K562 (cell line): Measurements from ENCODE around the gene DSE. TPM values are rescaled to one million over a fixed set of nuclear protein-coding genes. Genes with fewer than 3 reads are reported as not detected.

Experiments used
- ATAC-seq: fragments of 200-7000 bp; cut with Tn5 transposase; 3 replicates; pipeline ENCODE4 v1.9.1; 2020; ENCODE audit warnings: moderate library complexity
- BruUV-seq: library from RNA; stranded (reverse); fragments of 400-500 nt; replicated peaks from 2 replicates; lab custom pipeline; 2021; lab: Mats Ljungman, UMichigan
- CTCF ChIA-PET: fragments of 300-600 bp; formaldehyde crosslinking; extraction: SDS; loops from one replicate; lab custom pipeline; 2021; ENCODE audit warnings: low intra/inter-chr PET ratio; lab: Yijun Ruan, JAX
- POLR2A ChIA-PET: fragments of 300-600, 350-650 bp; sonication (Branson Sonifier 250); formaldehyde crosslinking; extraction: SDS; loops from one replicate; lab custom pipeline; 2021; ENCODE audit warnings: antibody characterized with exemption, inconsistent platforms; lab: Yijun Ruan, JAX
- DNase-seq, 4 experiments: peaks; one replicate each; pipeline versions ENCODE4 v3.0.0 to v3.0.0-alpha.2; 2011 to 2018; ENCODE audit warnings: low spot score in 3 of 4, mixed read lengths in 3 of 4; ENCODE audit errors: extremely low read depth in 1 of 4
- FAIRE-seq: peaks from 2 replicates; lab custom pipeline; 2011; peaks lifted over from hg19 to GRCh38; lab: Jason Lieb, UNC
- H2AFZ ChIP-seq: 2 replicates; pipeline ENCODE4 v1.6.0; 2011; ENCODE audit warnings: low read depth, low read length, control low read depth, inconsistent platforms
- H3K27ac ChIP-seq: fragments of 200-600 bp; 3 replicates; pipeline ENCODE4 v1.8.0; 2011; ENCODE audit warnings: low read depth, mild to moderate bottlenecking, control low read depth, inconsistent platforms, low read length, moderate library complexity, mixed read lengths; ENCODE audit errors: extremely low read depth
- H3K27me3 ChIP-seq, 2 experiments: fragments of 300-600 bp in 1 of 2; 2 replicates in 1 of 2; 3 replicates in 1 of 2; pipeline versions ENCODE4 v1.6.0 to v1.8.0; 2011; ENCODE audit warnings: inconsistent platforms in 2 of 2, low read length in 2 of 2, mild to moderate bottlenecking in 1 of 2, mixed read lengths in 1 of 2, moderate library complexity in 1 of 2; ENCODE audit not compliant: control insufficient read depth in 2 of 2, insufficient read depth in 2 of 2
- H3K36me3 ChIP-seq: fragments of 300-600 bp; 3 replicates; pipeline ENCODE4 v1.8.0; 2011; ENCODE audit warnings: mild to moderate bottlenecking, low read length, inconsistent platforms; ENCODE audit not compliant: control insufficient read depth, insufficient read depth
- H3K4me1 ChIP-seq, 2 experiments: fragments of 200-600 bp in 1 of 2; replicated peaks in 1 of 2; 2 replicates in 1 of 2; 3 replicates in 1 of 2; pipeline versions ENCODE4 v1.5.1 to v1.8.0; 2011; ENCODE audit warnings: inconsistent platforms in 2 of 2, low read length in 2 of 2, mild to moderate bottlenecking in 1 of 2, mixed read lengths in 1 of 2, moderate library complexity in 1 of 2; ENCODE audit not compliant: control insufficient read depth in 2 of 2, insufficient read depth in 2 of 2
- H3K4me2 ChIP-seq: 2 replicates; pipeline ENCODE4 v1.6.1; 2011; ENCODE audit warnings: low read length, control low read depth, inconsistent platforms, mixed read lengths; ENCODE audit not compliant: insufficient read depth
- H3K4me3 ChIP-seq: fragments of 200-600 bp; sonication (generic), shearing (Covaris generic); 2 replicates; pipeline ENCODE4 v1.5.1; 2016; ENCODE audit warnings: control low read depth, inconsistent platforms
- H3K79me2 ChIP-seq: fragments of 200-600 bp; 3 replicates; pipeline ENCODE4 v1.8.0; 2011; ENCODE audit warnings: low read length, inconsistent platforms; ENCODE audit not compliant: control insufficient read depth, insufficient read depth
- H3K9ac ChIP-seq, 2 experiments: 2 replicates each; pipeline versions ENCODE4 v1.6.0 to v1.6.1; 2011; ENCODE audit warnings: low read depth in 2 of 2, low read length in 2 of 2, control low read depth in 1 of 2, inconsistent platforms in 1 of 2, mild to moderate bottlenecking in 1 of 2, mixed read lengths in 1 of 2; ENCODE audit not compliant: insufficient read depth in 1 of 2
- H3K9me1 ChIP-seq: one replicate; pipeline ENCODE4 v1.6.0; 2011; ENCODE audit warnings: inconsistent platforms, mild to moderate bottlenecking, low read length, moderate library complexity; ENCODE audit not compliant: control insufficient read depth, insufficient read depth
- H3K9me3 ChIP-seq: replicated peaks from 2 replicates; pipeline ENCODE4 v1.5.1; 2011; ENCODE audit warnings: low read depth, low read length, inconsistent platforms; ENCODE audit not compliant: control insufficient read depth, insufficient read depth
- H4K20me1 ChIP-seq: replicated peaks from 2 replicates; pipeline ENCODE4 v1.6.1; 2011; ENCODE audit warnings: low read length, inconsistent platforms, mixed read lengths; ENCODE audit not compliant: control insufficient read depth, insufficient read depth
- EP400 ChIP-seq: fragments of 450-650 bp; IDR thresholded peaks from 2 replicates; pipeline ENCODE4 v1.6.1; 2017; ENCODE audit warnings: antibody characterized with exemption, mild to moderate bottlenecking, moderate library complexity
- ETV1 ChIP-seq: fragments of 450-650 bp; conservative IDR thresholded peaks from 2 replicates; pipeline ENCODE4 v1.6.1; 2016; ENCODE audit warnings: missing genetic modification characterization, control low read depth, low read depth, missing compliant biosample characterization
- GTF2A2 ChIP-seq: IDR thresholded peaks from 2 replicates; pipeline ENCODE4 v1.6.1; 2016; ENCODE audit warnings: mild to moderate bottlenecking, missing genetic modification characterization, missing compliant biosample characterization
- HDAC3 ChIP-seq: fragments of 450-650 bp; IDR thresholded peaks from 2 replicates; pipeline ENCODE4 v1.6.1; 2018; ENCODE audit warnings: borderline replicate concordance, mild to moderate bottlenecking, moderate library complexity; ENCODE audit not compliant: partially characterized antibody
- HNRNPL ChIP-seq: fragments of 200-400 bp; formaldehyde crosslinking; IDR thresholded peaks from 2 replicates; pipeline ENCODE4 v1.6.1; 2017; ENCODE audit warnings: low read depth, mild to moderate bottlenecking, low read length
- ILK ChIP-seq: fragments of 450-650 bp; IDR thresholded peaks from 2 replicates; pipeline ENCODE4 v1.6.1; 2016; ENCODE audit warnings: missing genetic modification characterization, low read depth, mild to moderate bottlenecking, missing compliant biosample characterization, moderate library complexity, borderline replicate concordance
- JUNB ChIP-seq: fragments of 450-650 bp; formaldehyde crosslinking; conservative IDR thresholded peaks from 2 replicates; pipeline ENCODE4 v1.4.0; 2020; ENCODE audit warnings: mild to moderate bottlenecking
- MED1 ChIP-seq: sonication (generic); formaldehyde crosslinking; IDR thresholded peaks from 2 replicates; pipeline ENCODE4 v1.8.1; 2023; ENCODE audit warnings: missing genetic modification reagents, borderline replicate concordance
- MEIS2 ChIP-seq: fragments of 450-650 bp; IDR thresholded peaks from 2 replicates; pipeline ENCODE4 v1.6.1; 2014; ENCODE audit warnings: mild to moderate bottlenecking; ENCODE audit not compliant: partially characterized antibody
- RAD21 ChIP-seq, 2 experiments: fragments of 250-450 bp in 1 of 2; fragments of 450-650 bp in 1 of 2; sonication (Bioruptor Pico) in 1 of 2; formaldehyde crosslinking in 1 of 2; IDR thresholded peaks in 1 of 2; conservative IDR thresholded peaks in 1 of 2; 2 replicates each; pipeline versions ENCODE4 v1.4.0 to v1.8.0; 2020 to 2022; ENCODE audit warnings: mild to moderate bottlenecking in 2 of 2, moderate library complexity in 1 of 2
- WHSC1 ChIP-seq: IDR thresholded peaks from one replicate; pipeline ENCODE4 v1.6.1; 2012; ENCODE audit warnings: low read length, control low read depth, inconsistent platforms
- ZNF444 ChIP-seq: fragments of 250-450 bp; sonication (Bioruptor Pico); IDR thresholded peaks from 2 replicates; pipeline ENCODE4 v1.4.0; 2020; ENCODE audit warnings: mild to moderate bottlenecking, moderate library complexity
- WGBS: fragments of 100-300 bp; shearing (Covaris generic); methylation state at CpG from one replicate; pipeline ENCODE4 v1.1.6; 2016; ENCODE audit warnings: low coverage, mixed read lengths; ENCODE audit not compliant: insufficient coverage; ENCODE audit errors: missing lambda C conversion rate; 5-methylcytosine and 5-hydroxymethylcytosine counted together
- in situ Hi-C: fragments of 300-500 bp; cut with MboI; formaldehyde crosslinking; loops from 4 replicates; pipeline ENCODE4 v1.15.0; 2018; ENCODE audit warnings: inconsistent platforms, mixed read lengths
- intact Hi-C: fragments of 100-400 bp; cut with micrococcal nuclease; formaldehyde crosslinking; loops from 2 replicates; pipeline ENCODE4 v1.14.2; 2022
- polyA plus RNA-seq, 8 experiments: library from polyadenylated mRNA; depleted of rRNA in 4 of 8; stranded (reverse) in 5 of 8; unstranded in 3 of 8; fragments of >200 nt; fragmentation: Nextera tagmentation in 2 of 8; fragmentation: Illumina TruSeq in 1 of 8; extraction: Ambion mirVana in 2 of 8; extraction: Trizol in 1 of 8; gene quantifications; 2 replicates each; pipeline versions ENCODE4 v1.2.1 to v1.2.3, GENCODE V29; 2011 to 2014; ENCODE audit warnings: inconsistent platforms in 1 of 8, missing spikeins in 1 of 8
- total RNA-seq, 7 experiments: library from RNA; depleted of rRNA in 6 of 7; stranded (reverse); fragments of >200 nt in 6 of 7; fragmentation: Illumina TruSeq in 2 of 7; extraction: Trizol in 2 of 7; gene quantifications; 2 replicates each; pipeline versions ENCODE4 v1.2.1 to v1.2.3, GENCODE V29; 2011 to 2021; ENCODE audit warnings: low replicate concordance in 1 of 7
- TF ChIP-seq, protein P1 (sequence below): fragments of 200-800 bp; sonication (Bioruptor generic); IDR thresholded peaks from 2 replicates; pipeline ENCODE4 v1.6.1; 2017; ENCODE audit warnings: missing genetic modification characterization, missing compliant biosample characterization

DSE gene
- total and polyA plus RNA-seq, 9 of the 15 experiments (the other 6 are each of a cell fraction or from before 2014, with no cell fraction given) = 0.49 to 1.7 (median 0.79) TPM

DNA sequence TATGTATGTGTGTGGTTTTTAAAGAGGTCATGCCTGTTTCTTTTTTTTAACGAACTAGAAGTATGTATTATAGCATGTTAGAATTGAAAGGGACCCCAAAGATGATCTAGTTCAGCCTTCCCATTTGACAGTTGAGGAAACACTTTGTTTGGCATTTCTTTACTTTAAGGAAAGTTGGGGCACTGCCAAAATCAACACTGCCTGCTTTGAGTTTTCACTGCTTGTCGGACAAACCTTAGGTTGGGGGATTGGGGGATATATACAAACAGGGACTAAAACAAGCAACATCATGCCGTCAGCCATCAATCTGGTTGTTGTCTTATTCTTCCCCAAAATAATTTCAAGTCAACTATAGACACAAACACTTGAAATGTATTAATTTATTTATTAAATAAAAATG, 76.3 kb downstream of the DSE start:
- no TSS peak for BruUV-seq
- ChIA-PET CTCF (no interaction called here), POLR2A (no interaction called here)
- Histone ChIP-seq H3K27me3 (no peaks in the 10 kb centered on the region), H3K9ac (no peak overlapping the region), H2AFZ (no peak overlapping the region), H4K20me1 (no peaks in the 10 kb centered on the region), H3K9me3 (no peaks in the 10 kb centered on the region), H3K79me2 (no peaks in the 10 kb centered on the region), H3K4me2 (no peak overlapping the region), H3K9me1 (no peaks in the 10 kb centered on the region), H3K4me1 (peaks cover 0 to 7% of the 10 kb centered on the region in 2 experiments; a peak in 2 of 5 replicates), H3K36me3 (no peaks in the 10 kb centered on the region), H3K4me3 (no peak overlapping the region), H3K27ac (no peak overlapping the region)
- intact Hi-C loops = no loop called here
- no peak for TF ChIP-seq ILK (tag)
- no peak for TF ChIP-seq GTF2A2 (tag)
- no peak for TF ChIP-seq WHSC1
- TF ChIP-seq MED1 (CRISPR knock-in tag) = no peak
- TF ChIP-seq HDAC3 = no peak
- no peak for TF ChIP-seq HNRNPL
- 11% methylated on average over 3 of the region's 3 CpGs for WGBS
- DNase-seq (no peak), ATAC-seq (no peak), FAIRE-seq (no peak)
- in situ Hi-C loops = no loop called here

DNA sequence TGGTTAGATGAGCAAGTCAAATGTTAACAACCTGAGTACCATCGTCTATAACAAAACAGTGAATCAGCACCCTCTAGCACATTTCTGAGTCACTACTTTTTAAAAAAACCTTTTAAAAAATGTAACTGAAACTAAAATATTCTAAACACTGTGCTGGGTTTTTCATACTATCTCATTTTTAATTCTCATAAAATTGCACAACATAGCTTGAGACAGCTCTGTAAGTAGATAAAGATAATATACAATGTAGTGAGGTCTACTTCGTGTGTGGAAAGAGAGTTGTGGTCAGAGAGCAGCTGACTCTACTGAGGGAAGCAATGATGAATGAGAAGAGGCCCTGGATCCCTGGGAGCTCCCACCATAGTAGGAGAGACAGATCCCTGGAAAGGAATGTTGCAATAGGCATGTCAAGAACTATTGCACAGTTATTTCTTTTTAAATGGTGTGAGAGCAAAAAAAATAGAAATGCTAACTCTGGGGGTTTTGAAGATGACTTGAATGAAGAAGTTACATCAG, 76.8 kb downstream of the DSE start:
- Histone ChIP-seq H3K27ac (no peak overlapping the region), H3K4me1 (peaks cover 0 to 7% of the 10 kb centered on the region in 2 experiments; a peak in 2 of 5 replicates), H3K4me2 (no peak overlapping the region), H3K27me3 (no peaks in the 10 kb centered on the region), H3K79me2 (no peaks in the 10 kb centered on the region), H3K36me3 (no peaks in the 10 kb centered on the region), H3K9me3 (no peaks in the 10 kb centered on the region), H4K20me1 (no peaks in the 10 kb centered on the region), H2AFZ (no peak overlapping the region), H3K9ac (no peak overlapping the region), H3K9me1 (no peaks in the 10 kb centered on the region), H3K4me3 (no peak overlapping the region)
- ChIA-PET CTCF (no interaction called here), POLR2A (no interaction called here)
- in situ Hi-C loops = no loop called here
- no peak for DNase-seq
- no TSS peak for BruUV-seq
- FAIRE-seq = no peak
- ATAC-seq = no peak
- intact Hi-C loops = no loop called here
- 0% methylated on average over 2 of the region's 2 CpGs for WGBS
- TF ChIP-seq JUNB (CRISPR knock-in tag) (no peak), MEIS2 (no peak), RAD21 (CRISPR knock-in tag; conservative IDR thresholded peaks at IDR 0.05 in 1 of 2, IDR thresholded peaks at IDR 0.05 in 1 of 2) (peak in 1 of 2 experiments; percentile 4; a peak in 1 of 4 replicates), ZNF444 (CRISPR knock-in tag) (no peak), EP400 (no peak), ETV1 (tag) (no peak)
- TF ChIP-seq, protein P1, sequence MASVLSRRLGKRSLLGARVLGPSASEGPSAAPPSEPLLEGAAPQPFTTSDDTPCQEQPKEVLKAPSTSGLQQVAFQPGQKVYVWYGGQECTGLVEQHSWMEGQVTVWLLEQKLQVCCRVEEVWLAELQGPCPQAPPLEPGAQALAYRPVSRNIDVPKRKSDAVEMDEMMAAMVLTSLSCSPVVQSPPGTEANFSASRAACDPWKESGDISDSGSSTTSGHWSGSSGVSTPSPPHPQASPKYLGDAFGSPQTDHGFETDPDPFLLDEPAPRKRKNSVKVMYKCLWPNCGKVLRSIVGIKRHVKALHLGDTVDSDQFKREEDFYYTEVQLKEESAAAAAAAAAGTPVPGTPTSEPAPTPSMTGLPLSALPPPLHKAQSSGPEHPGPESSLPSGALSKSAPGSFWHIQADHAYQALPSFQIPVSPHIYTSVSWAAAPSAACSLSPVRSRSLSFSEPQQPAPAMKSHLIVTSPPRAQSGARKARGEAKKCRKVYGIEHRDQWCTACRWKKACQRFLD = no peak
